ENCODE measurements around the gene IER5L.
"Not testable (repeated sequence)": the region's sequence is repeated elsewhere in the genome, so short reads cannot be mapped to it uniquely, and the experiment has no call there.

IER5L gene

DNA sequence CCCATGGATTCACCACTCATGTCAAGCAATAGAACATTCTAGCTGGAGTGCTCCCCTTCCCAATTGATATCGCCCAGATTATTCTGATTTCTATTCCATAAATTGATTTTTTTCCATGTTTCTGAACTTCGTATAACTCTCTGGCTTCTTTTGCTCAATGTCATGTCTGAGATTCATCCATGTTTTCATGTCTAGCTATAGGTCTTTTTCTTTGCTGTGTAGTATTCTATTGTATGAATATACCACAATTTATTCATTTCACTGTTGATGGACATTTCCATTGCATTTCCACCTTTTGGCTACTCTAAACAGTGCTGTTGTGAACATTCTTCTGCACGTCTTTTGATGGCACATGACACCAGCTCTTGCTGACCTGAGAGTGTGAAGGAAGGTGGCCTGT, 47.3 kb downstream of the IER5L start:
- H3K9me3 ChIP-seq (ENCODE audit: insufficient read depth, low read length) = no peaks in the 10 kb centered on the region
- no peak overlapping the region for H3K4me2 ChIP-seq (ENCODE audit: low read depth, low read length, poor library complexity, severe bottlenecking)
- no peak overlapping the region for H3K27ac ChIP-seq (ENCODE audit: low read depth, low read length)
- no peaks in the 10 kb centered on the region for H3F3A ChIP-seq (ENCODE audit: insufficient read depth)
- no peaks in the 10 kb centered on the region for H3K9me2 ChIP-seq (replicated peaks; ENCODE audit: insufficient read depth, low read length)
- H3K4me3 ChIP-seq (ENCODE audit: insufficient read depth, low read length, poor library complexity, severe bottlenecking) = no peak overlapping the region
- H3K79me2 ChIP-seq (ENCODE audit: insufficient read depth, low read length) = no peaks in the 10 kb centered on the region
- no peaks in the 10 kb centered on the region for H4K20me1 ChIP-seq (ENCODE audit: low read depth, low read length)
- H3K27me3 ChIP-seq (ENCODE audit: low read length) = no peaks in the 10 kb centered on the region
- H3K36me3 ChIP-seq (ENCODE audit: low read length) = 0 out of 2 replicates have a peak, but pooled peaks cover 3% of the 10 kb centered on the region
- no peak for TF ChIP-seq EZH2phosphoT487 (conservative IDR thresholded peaks at IDR 0.05; ENCODE audit: low read length)
- TF ChIP-seq, protein P1, sequence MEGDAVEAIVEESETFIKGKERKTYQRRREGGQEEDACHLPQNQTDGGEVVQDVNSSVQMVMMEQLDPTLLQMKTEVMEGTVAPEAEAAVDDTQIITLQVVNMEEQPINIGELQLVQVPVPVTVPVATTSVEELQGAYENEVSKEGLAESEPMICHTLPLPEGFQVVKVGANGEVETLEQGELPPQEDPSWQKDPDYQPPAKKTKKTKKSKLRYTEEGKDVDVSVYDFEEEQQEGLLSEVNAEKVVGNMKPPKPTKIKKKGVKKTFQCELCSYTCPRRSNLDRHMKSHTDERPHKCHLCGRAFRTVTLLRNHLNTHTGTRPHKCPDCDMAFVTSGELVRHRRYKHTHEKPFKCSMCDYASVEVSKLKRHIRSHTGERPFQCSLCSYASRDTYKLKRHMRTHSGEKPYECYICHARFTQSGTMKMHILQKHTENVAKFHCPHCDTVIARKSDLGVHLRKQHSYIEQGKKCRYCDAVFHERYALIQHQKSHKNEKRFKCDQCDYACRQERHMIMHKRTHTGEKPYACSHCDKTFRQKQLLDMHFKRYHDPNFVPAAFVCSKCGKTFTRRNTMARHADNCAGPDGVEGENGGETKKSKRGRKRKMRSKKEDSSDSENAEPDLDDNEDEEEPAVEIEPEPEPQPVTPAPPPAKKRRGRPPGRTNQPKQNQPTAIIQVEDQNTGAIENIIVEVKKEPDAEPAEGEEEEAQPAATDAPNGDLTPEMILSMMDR (IDR thresholded peaks at IDR 0.05; ENCODE audit: insufficient read depth, low read length, poor library complexity, severe bottlenecking) = no peak
- no peak overlapping the region for H2AFZ ChIP-seq (ENCODE audit: low read depth, low read length, severe bottlenecking)
- no peak overlapping the region for H3K9ac ChIP-seq (ENCODE audit: low read length)

DNA sequence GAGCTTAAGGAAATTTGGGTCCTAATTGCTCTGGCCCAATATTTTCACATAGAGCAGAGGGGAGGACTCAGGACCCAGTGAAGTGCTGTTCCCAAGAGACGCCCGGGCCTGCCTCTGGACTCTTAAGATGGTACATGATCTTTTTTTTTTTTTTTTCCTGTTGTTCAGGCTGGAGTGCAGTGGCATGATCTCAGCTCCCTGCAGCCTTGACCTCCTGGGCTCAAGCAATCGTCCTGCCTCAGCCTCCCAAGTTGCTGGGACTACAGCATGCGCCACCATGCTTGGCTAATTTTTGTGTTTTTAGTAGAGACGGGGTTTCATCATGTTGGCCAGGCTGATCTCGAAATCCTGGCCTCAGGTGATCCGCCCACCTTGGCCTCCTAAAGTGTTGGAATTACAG, 47.8 kb downstream of the IER5L start:
- H2AFZ ChIP-seq (ENCODE audit: low read depth, low read length, severe bottlenecking); H4K20me1 ChIP-seq (ENCODE audit: low read depth, low read length); H3K9ac ChIP-seq (ENCODE audit: low read length); H3K9me3 ChIP-seq (ENCODE audit: insufficient read depth, low read length); H3K4me2 ChIP-seq (ENCODE audit: low read depth, low read length, poor library complexity, severe bottlenecking); H3F3A ChIP-seq (ENCODE audit: insufficient read depth); H3K79me2 ChIP-seq (ENCODE audit: insufficient read depth, low read length); H3K27ac ChIP-seq (ENCODE audit: low read depth, low read length); H3K9me2 ChIP-seq (replicated peaks; ENCODE audit: insufficient read depth, low read length); H3K27me3 ChIP-seq (ENCODE audit: low read length); H3K4me3 ChIP-seq (ENCODE audit: insufficient read depth, low read length, poor library complexity, severe bottlenecking); H3K36me3 ChIP-seq (ENCODE audit: low read length): not testable (repeated sequence)

DNA sequence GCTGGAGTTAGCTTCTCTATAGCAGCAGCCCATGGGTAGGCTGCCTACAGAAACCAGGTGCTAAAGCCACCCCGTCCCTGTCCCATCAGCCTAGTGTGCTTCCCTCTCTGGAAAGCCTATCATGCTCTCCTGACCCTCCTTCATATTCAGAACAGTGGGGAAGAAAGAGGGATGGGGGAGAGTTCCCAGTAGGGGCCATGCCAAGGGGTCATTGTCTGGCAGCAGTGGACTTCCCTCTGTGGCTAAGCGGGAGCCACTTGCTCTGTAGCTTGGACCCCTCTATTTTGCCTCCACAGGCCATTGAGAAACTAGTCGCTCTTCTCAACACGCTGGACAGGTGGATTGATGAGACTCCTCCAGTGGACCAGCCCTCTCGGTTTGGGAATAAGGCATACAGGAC, 49.4 kb downstream of the IER5L start:
- Histone ChIP-seq H3K36me3 (ENCODE audit: low read length) (0 out of 2 replicates have a peak, but pooled peaks cover 5% of the 10 kb centered on the region), H3K9me2 (replicated peaks; ENCODE audit: insufficient read depth, low read length) (no peaks in the 10 kb centered on the region), H3K4me3 (ENCODE audit: insufficient read depth, low read length, poor library complexity, severe bottlenecking) (no peak overlapping the region), H3K79me2 (ENCODE audit: insufficient read depth, low read length) (no peaks in the 10 kb centered on the region), H3K9me3 (ENCODE audit: insufficient read depth, low read length) (no peaks in the 10 kb centered on the region), H4K20me1 (ENCODE audit: low read depth, low read length) (no peaks in the 10 kb centered on the region), H3K27me3 (ENCODE audit: low read length) (no peaks in the 10 kb centered on the region), H2AFZ (ENCODE audit: low read depth, low read length, severe bottlenecking) (no peak overlapping the region), H3K9ac (ENCODE audit: low read length) (no peak overlapping the region), H3F3A (ENCODE audit: insufficient read depth) (no peaks in the 10 kb centered on the region), H3K27ac (ENCODE audit: low read depth, low read length) (no peak overlapping the region), H3K4me2 (ENCODE audit: low read depth, low read length, poor library complexity, severe bottlenecking) (no peak overlapping the region)
- TF ChIP-seq EZH2phosphoT487 (conservative IDR thresholded peaks at IDR 0.05; ENCODE audit: low read length) = no peak
- TF ChIP-seq, protein P1 (IDR thresholded peaks at IDR 0.05; ENCODE audit: insufficient read depth, low read length, poor library complexity, severe bottlenecking) = no peak

DNA sequence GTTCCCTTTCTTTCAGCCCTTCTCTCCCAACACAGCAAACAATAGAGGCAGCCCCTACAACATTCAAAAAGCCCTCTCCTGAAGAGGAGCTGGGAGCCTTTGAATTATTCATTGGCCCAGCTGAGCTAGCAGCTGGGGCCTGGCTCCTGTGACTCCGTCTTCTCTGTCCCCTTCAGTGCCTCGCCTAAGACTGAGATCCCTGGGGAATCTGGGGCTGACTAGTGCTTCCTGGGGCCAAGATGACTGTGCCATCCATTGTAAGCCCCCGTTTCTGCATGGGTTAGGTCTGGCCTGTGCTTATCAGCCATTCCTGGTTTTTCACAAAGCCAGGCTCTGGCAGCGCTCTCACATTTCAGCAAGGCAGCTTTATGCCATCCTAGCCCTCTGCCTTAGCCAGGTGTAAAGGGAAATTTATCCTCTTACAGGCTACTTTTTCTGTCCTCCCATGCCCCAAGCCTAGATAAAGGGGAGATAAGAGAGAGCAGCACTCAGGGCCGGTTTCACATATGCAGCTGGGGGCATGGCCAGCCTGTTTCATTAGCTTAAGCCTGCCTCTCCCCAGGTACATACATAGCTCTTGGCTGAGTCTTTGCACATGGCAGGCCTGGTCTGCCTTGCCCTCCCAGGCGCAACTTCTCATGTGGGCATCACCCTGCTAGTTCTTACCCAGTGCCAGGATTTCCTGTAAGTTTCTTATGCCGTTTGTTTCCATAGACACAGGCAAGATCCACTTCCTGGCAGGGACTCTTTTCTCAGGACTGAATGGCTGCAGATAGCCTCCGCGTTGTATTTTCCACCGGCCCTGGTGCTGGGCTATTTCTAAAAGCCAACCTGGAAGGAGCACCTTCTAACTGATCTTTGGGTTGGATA, 51.1 kb downstream of the IER5L start:
- Histone ChIP-seq H3K9ac (ENCODE audit: low read length) (no peak overlapping the region), H3K36me3 (ENCODE audit: low read length) (0 out of 2 replicates have a peak, but pooled peaks cover 5% of the 10 kb centered on the region)
- no peak for TF ChIP-seq EZH2phosphoT487 (conservative IDR thresholded peaks at IDR 0.05; ENCODE audit: low read length)
- TF ChIP-seq, protein P1 (IDR thresholded peaks at IDR 0.05; ENCODE audit: insufficient read depth, low read length, poor library complexity, severe bottlenecking) = no peak

More for the DNA sequence above, 51.1 kb downstream of the IER5L start:
- no peak overlapping the region for H2AFZ ChIP-seq (ENCODE audit: low read depth, low read length, severe bottlenecking)
- H3K27me3 ChIP-seq (ENCODE audit: low read length) = no peaks in the 10 kb centered on the region
- no peak overlapping the region for H3K4me2 ChIP-seq (ENCODE audit: low read depth, low read length, poor library complexity, severe bottlenecking)
- H3F3A ChIP-seq (ENCODE audit: insufficient read depth) = no peaks in the 10 kb centered on the region
- H3K79me2 ChIP-seq (ENCODE audit: insufficient read depth, low read length) = no peaks in the 10 kb centered on the region
- H3K9me2 ChIP-seq (replicated peaks; ENCODE audit: insufficient read depth, low read length) = no peaks in the 10 kb centered on the region
- no peak overlapping the region for H3K27ac ChIP-seq (ENCODE audit: low read depth, low read length)
- H4K20me1 ChIP-seq (ENCODE audit: low read depth, low read length) = no peaks in the 10 kb centered on the region
- H3K4me3 ChIP-seq (ENCODE audit: insufficient read depth, low read length, poor library complexity, severe bottlenecking) = no peak overlapping the region
- no peaks in the 10 kb centered on the region for H3K9me3 ChIP-seq (ENCODE audit: insufficient read depth, low read length)

Data from SU-DHL-6 (cell line).